Neural progenitor cell (in vitro differentiated cells): ENCODE measurements around the gene MTTP. TPM values are rescaled to one million over a fixed set of nuclear protein-coding genes. Genes with fewer than 3 reads are reported as not detected.

Source experiments
- DNase-seq: peaks from one replicate; pipeline ENCODE4 v3.0.0-alpha.2; 2016; ENCODE audit warnings: low spot score
- H2AFZ ChIP-seq: fragments of 200-600 bp; sonication (generic); replicated peaks from 2 replicates; pipeline ENCODE4 v1.6.1; 2016; ENCODE audit warnings: antibody characterized with exemption
- H3F3A ChIP-seq: fragments of 200-600 bp; sonication (generic); 2 replicates; pipeline ENCODE4 v1.6.1; 2016; ENCODE audit warnings: antibody characterized with exemption, low read depth
- H3K27ac ChIP-seq: fragments of 200-600 bp; sonication (generic); 2 replicates; pipeline ENCODE4 v1.5.1; 2016; ENCODE audit warnings: mild to moderate bottlenecking
- H3K27me3 ChIP-seq: fragments of 200-600 bp; sonication (generic); 2 replicates; pipeline ENCODE4 v1.6.1; 2016; ENCODE audit warnings: mild to moderate bottlenecking, moderate library complexity
- H3K36me3 ChIP-seq: fragments of 200-600 bp; sonication (generic); 2 replicates; pipeline ENCODE4 v1.5.1; 2016
- H3K4me1 ChIP-seq: fragments of 200-600 bp; sonication (generic); 2 replicates; pipeline ENCODE4 v1.6.1; 2016; ENCODE audit warnings: mixed run types
- H3K4me2 ChIP-seq: fragments of 200-600 bp; sonication (generic); 2 replicates; pipeline ENCODE4 v1.6.1; 2016
- H3K4me3 ChIP-seq: fragments of 200-600 bp; sonication (generic); 2 replicates; pipeline ENCODE4 v1.5.1; 2016
- H3K79me2 ChIP-seq: fragments of 200-600 bp; sonication (generic); 2 replicates; pipeline ENCODE4 v1.6.1; 2016; ENCODE audit warnings: low read depth
- H3K9ac ChIP-seq: fragments of 200-600 bp; sonication (generic); 2 replicates; pipeline ENCODE4 v1.6.1; 2016
- H3K9me3 ChIP-seq: fragments of 200-600 bp; sonication (generic); 2 replicates; pipeline ENCODE4 v1.5.1; 2016; ENCODE audit warnings: low read depth
- H4K20me1 ChIP-seq: fragments of 200-600 bp; sonication (generic); 2 replicates; pipeline ENCODE4 v1.6.1; 2016; ENCODE audit warnings: low read depth
- H3K27ac Mint-ChIP-seq: 3 replicates; pipeline ENCODE4 v1.8.0; 2021; ENCODE audit warnings: mixed read lengths
- H3K27me3 Mint-ChIP-seq: 2 replicates; pipeline ENCODE4 v1.8.0; 2022; ENCODE audit warnings: low read depth, mild to moderate bottlenecking, inconsistent platforms, moderate library complexity, mixed read lengths; ENCODE audit not compliant: insufficient read depth
- H3K36me3 Mint-ChIP-seq: 3 replicates; pipeline ENCODE4 v1.8.0; 2021; ENCODE audit warnings: mixed read lengths
- H3K4me1 Mint-ChIP-seq: 3 replicates; pipeline ENCODE4 v1.8.0; 2021; ENCODE audit warnings: mixed read lengths
- H3K4me3 Mint-ChIP-seq: 3 replicates; pipeline ENCODE4 v1.8.0; 2021; ENCODE audit warnings: mild to moderate bottlenecking, moderate library complexity, mixed read lengths
- H3K9me3 Mint-ChIP-seq: 3 replicates; pipeline ENCODE4 v1.8.0; 2020; ENCODE audit warnings: mixed read lengths
- CTCF ChIP-seq: fragments of 200-600 bp; sonication (generic); IDR thresholded peaks from 2 replicates; pipeline ENCODE4 v1.5.1; 2017; ENCODE audit warnings: antibody characterized with exemption, mild to moderate bottlenecking
- EZH2 ChIP-seq: fragments of 200-600 bp; sonication (generic); IDR thresholded peaks from 2 replicates; pipeline ENCODE4 v1.6.1; 2017; ENCODE audit warnings: antibody characterized with exemption, mild to moderate bottlenecking, moderate library complexity
- EZH2phosphoT487 ChIP-seq: fragments of 200-600 bp; sonication (generic); IDR thresholded peaks from 2 replicates; pipeline ENCODE4 v1.6.1; 2017; ENCODE audit warnings: antibody characterized with exemption
- total RNA-seq: library from RNA; depleted of rRNA; stranded (reverse); fragments of >200 nt; gene quantifications from 2 replicates; pipeline ENCODE4 v1.2.3, GENCODE V29; 2015; ENCODE audit warnings: low replicate concordance

Gene MTTP
- total RNA-seq, 1 donor from 2014 or later: 4.4 TPM

GRCh38 chr4:99594818-99595217 lies 20.2 kb downstream of the MTTP start:
- no peak overlapping the region for H2AFZ ChIP-seq
- no peak overlapping the region for H3K27ac Mint-ChIP-seq

GRCh38 chr4:99606716-99607115 lies 32.1 kb downstream of the MTTP start:
- no peak overlapping the region for H3K4me3 Mint-ChIP-seq
- no peaks in the 10 kb centered on the region for H3K4me1 ChIP-seq
- H3K79me2 ChIP-seq: no peaks in the 10 kb centered on the region
- no peaks in the 10 kb centered on the region for H3K4me1 Mint-ChIP-seq
- H3K4me3 ChIP-seq: no peak overlapping the region
- no peaks in the 10 kb centered on the region for H3K9me3 ChIP-seq
- H3K27ac ChIP-seq: no peak overlapping the region
- H3K4me2 ChIP-seq: no peak overlapping the region
- H3F3A ChIP-seq: no peaks in the 10 kb centered on the region
- H3K27me3 ChIP-seq: no peaks in the 10 kb centered on the region
- no peaks in the 10 kb centered on the region for H4K20me1 ChIP-seq
- no peak overlapping the region for H2AFZ ChIP-seq
- no peak overlapping the region for H3K27ac Mint-ChIP-seq
- no peak overlapping the region for H3K9ac ChIP-seq
- peaks cover 2% of the 10 kb centered on the region for H3K36me3 Mint-ChIP-seq
- no peaks in the 10 kb centered on the region for H3K36me3 ChIP-seq
- DNase-seq: no peak
- no peaks in the 10 kb centered on the region for H3K27me3 Mint-ChIP-seq
- no peaks in the 10 kb centered on the region for H3K9me3 Mint-ChIP-seq
- TF ChIP-seq CTCF (no peak), EZH2phosphoT487 (no peak), EZH2 (no peak)

More at GRCh38 chr4:99594818-99595217, 20.2 kb downstream of the MTTP start:
- Histone ChIP-seq H3K36me3 (no peaks in the 10 kb centered on the region), H3K27me3 (no peaks in the 10 kb centered on the region), H3F3A (no peaks in the 10 kb centered on the region), H3K4me1 (no peaks in the 10 kb centered on the region), H3K79me2 (no peaks in the 10 kb centered on the region), H3K9me3 (no peaks in the 10 kb centered on the region), H3K27ac (no peak overlapping the region), H3K4me2 (no peak overlapping the region), H4K20me1 (no peaks in the 10 kb centered on the region), H3K9ac (no peak overlapping the region), H3K4me3 (no peak overlapping the region)
- no peaks in the 10 kb centered on the region for H3K36me3 Mint-ChIP-seq
- no peaks in the 10 kb centered on the region for H3K4me1 Mint-ChIP-seq
- no peak for DNase-seq
- no peak overlapping the region for H3K4me3 Mint-ChIP-seq
- TF ChIP-seq CTCF (no peak), EZH2 (no peak), EZH2phosphoT487 (no peak)
- H3K27me3 Mint-ChIP-seq: peaks cover 4% of the 10 kb centered on the region
- H3K9me3 Mint-ChIP-seq: no peaks in the 10 kb centered on the region

- Mint-ChIP-seq H3K27ac (no peak overlapping the region), H3K4me3 (no peak overlapping the region), H3K27me3 (no peaks in the 10 kb centered on the region), H3K4me1 (no peaks in the 10 kb centered on the region), H3K9me3 (no peaks in the 10 kb centered on the region), H3K36me3 (peaks cover 2% of the 10 kb centered on the region)
- Histone ChIP-seq H3F3A (no peaks in the 10 kb centered on the region), H3K9me3 (no peaks in the 10 kb centered on the region), H4K20me1 (no peaks in the 10 kb centered on the region), H3K4me3 (no peak overlapping the region), H2AFZ (no peak overlapping the region), H3K4me2 (no peak overlapping the region), H3K9ac (no peak overlapping the region), H3K27me3 (no peaks in the 10 kb centered on the region), H3K36me3 (no peaks in the 10 kb centered on the region), H3K79me2 (no peaks in the 10 kb centered on the region), H3K4me1 (no peaks in the 10 kb centered on the region), H3K27ac (no peak overlapping the region)
- no peak for DNase-seq
- TF ChIP-seq CTCF (no peak), EZH2 (no peak), EZH2phosphoT487 (no peak)
Measured at GRCh38 chr4:99608417-99608816, 33.8 kb downstream of the MTTP start.
